Gastroesophageal sphincter (tissue), 4 donors: ENCODE data around the gene PDE11A. TPM values are rescaled to one million over a fixed set of nuclear protein-coding genes. Genes with fewer than 3 reads are reported as not detected.

Experiments used
- ATAC-seq: fragments of 150-250 bp; one replicate; pipeline ENCODE4 v1.9.1; 2016; ENCODE audit warnings: mild to moderate bottlenecking, moderate library complexity
- H3K27ac ChIP-seq, 4 donors: fragments of 200-600 bp; sonication (generic) in 3 of 4; 1 replicate in 3 of 4; 2 replicates in 1 of 4; pipeline ENCODE4 v1.5.1; 2016 to 2019
- H3K27me3 ChIP-seq: fragments of 200-600 bp; sonication (generic); one replicate; pipeline ENCODE4 v1.5.1; 2019
- H3K36me3 ChIP-seq, 2 donors: fragments of 200-600 bp; sonication (generic); one replicate each; pipeline ENCODE4 v1.5.1; 2019; ENCODE audit warnings: control low read depth in 1 of 2
- H3K4me1 ChIP-seq, 3 donors: fragments of 200-600 bp; sonication (generic); 1 replicate in 2 of 3; 2 replicates in 1 of 3; pipeline ENCODE4 v1.5.1; 2016 to 2019; ENCODE audit warnings: control low read depth in 2 of 3
- H3K4me3 ChIP-seq, 2 donors: fragments of 200-600 bp; sonication (generic); one replicate each; pipeline ENCODE4 v1.5.1; 2019; ENCODE audit warnings: mild to moderate bottlenecking in 1 of 2, moderate library complexity in 1 of 2
- H3K9me3 ChIP-seq, 3 donors: fragments of 200-600 bp; sonication (generic); one replicate each; pipeline ENCODE4 v1.5.1; 2017 to 2019; ENCODE audit warnings: control low read depth in 2 of 3
- EP300 ChIP-seq: sonication (generic); formaldehyde crosslinking; IDR thresholded peaks from one replicate; pipeline ENCODE4 v1.6.1; 2017; ENCODE audit warnings: antibody characterized with exemption, mild to moderate bottlenecking
- POLR2A ChIP-seq, 2 donors: fragments of 450-650 bp; IDR thresholded peaks; one replicate each; pipeline ENCODE4 v1.6.1; 2017; ENCODE audit warnings: antibody characterized with exemption in 2 of 2, mild to moderate bottlenecking in 2 of 2, moderate library complexity in 1 of 2
- POLR2AphosphoS5 ChIP-seq: sonication (generic); formaldehyde crosslinking; IDR thresholded peaks from one replicate; pipeline ENCODE4 v1.6.1; 2017; ENCODE audit warnings: antibody characterized with exemption
- WGBS, 2 donors: methylation state at CpG; one replicate each; pipeline ENCODE4 v1.1.5; 2018; ENCODE audit warnings: low coverage in 1 of 2; 5-methylcytosine and 5-hydroxymethylcytosine counted together
- total RNA-seq, 4 donors: library from RNA; depleted of rRNA; stranded (reverse); fragments of >200 nt; gene quantifications; one replicate each; pipeline ENCODE4 v1.1.0, GENCODE V29; 2016
- TF ChIP-seq, protein P1 (sequence below), 4 experiments: fragments of 200-600 bp in 2 of 4; fragments of 450-650 bp in 2 of 4; sonication (generic) in 1 of 4; IDR thresholded peaks; one replicate each; pipeline ENCODE4 v1.5.1; 2017 to 2019; ENCODE audit warnings: antibody characterized with exemption in 4 of 4, mild to moderate bottlenecking in 2 of 4, moderate library complexity in 2 of 4

Gene PDE11A
- total RNA-seq, 4 donors from 2014 or later = 0.13 to 1.9 (median 0.16) TPM; not detected in 1

DNA sequence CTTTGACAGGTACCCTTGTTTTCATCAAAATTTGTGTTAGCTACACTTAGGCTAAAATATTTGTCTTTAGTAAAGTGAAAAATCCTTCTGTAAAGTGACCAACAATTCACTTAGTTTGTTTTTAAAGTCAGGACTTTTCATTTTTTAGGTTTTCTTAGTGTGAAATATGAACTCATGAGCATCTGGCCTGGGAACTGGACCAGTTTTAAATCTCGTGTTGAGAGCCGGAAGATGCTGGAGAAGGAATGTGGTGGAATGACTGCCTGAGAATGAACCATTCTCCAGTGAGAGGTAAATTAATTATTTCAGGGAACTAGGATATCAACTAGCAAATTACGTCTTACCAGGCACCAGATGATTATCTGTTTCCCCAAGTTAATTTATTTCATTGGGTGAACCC lies 374.3 kb downstream of the PDE11A start:
- H3K4me3 ChIP-seq = no peak overlapping the region
- TF ChIP-seq POLR2A (IDR thresholded peaks at IDR 0.05) (no peak), POLR2AphosphoS5 (no peak), EP300 (no peak)
- TF ChIP-seq, protein P1, sequence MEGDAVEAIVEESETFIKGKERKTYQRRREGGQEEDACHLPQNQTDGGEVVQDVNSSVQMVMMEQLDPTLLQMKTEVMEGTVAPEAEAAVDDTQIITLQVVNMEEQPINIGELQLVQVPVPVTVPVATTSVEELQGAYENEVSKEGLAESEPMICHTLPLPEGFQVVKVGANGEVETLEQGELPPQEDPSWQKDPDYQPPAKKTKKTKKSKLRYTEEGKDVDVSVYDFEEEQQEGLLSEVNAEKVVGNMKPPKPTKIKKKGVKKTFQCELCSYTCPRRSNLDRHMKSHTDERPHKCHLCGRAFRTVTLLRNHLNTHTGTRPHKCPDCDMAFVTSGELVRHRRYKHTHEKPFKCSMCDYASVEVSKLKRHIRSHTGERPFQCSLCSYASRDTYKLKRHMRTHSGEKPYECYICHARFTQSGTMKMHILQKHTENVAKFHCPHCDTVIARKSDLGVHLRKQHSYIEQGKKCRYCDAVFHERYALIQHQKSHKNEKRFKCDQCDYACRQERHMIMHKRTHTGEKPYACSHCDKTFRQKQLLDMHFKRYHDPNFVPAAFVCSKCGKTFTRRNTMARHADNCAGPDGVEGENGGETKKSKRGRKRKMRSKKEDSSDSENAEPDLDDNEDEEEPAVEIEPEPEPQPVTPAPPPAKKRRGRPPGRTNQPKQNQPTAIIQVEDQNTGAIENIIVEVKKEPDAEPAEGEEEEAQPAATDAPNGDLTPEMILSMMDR (IDR thresholded peaks at IDR 0.05) = no peak
- H3K27ac ChIP-seq = no peak overlapping the region

DNA sequence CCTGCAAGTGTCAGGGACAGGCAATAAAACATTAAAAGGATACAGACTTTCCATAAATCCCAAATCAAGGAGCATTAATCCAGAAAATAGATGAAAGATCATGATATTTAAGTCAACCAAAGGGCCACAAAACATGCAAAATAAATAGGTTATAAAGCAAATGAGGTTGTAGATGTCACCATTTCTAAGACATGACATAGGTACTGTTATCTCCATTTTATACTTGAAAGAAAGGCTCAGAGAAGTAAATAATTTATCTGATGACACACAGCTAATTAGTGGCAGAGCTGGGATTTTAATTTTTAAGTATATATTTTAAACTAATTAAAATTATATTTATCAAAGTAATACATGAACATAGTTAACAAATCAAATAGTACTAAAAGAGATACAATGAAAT lies 378.2 kb downstream of the PDE11A start:
- TF ChIP-seq POLR2AphosphoS5 = no peak
- TF ChIP-seq EP300 = no peak
- TF ChIP-seq, protein P1 (IDR thresholded peaks at IDR 0.05) = no peak
- no peak for TF ChIP-seq POLR2A (IDR thresholded peaks at IDR 0.05)
- Histone ChIP-seq H3K36me3 (no peaks in the 10 kb centered on the region), H3K9me3 (no peaks in the 10 kb centered on the region), H3K27me3 (no peaks in the 10 kb centered on the region), H3K4me3 (no peak overlapping the region), H3K4me1 (no peaks in the 10 kb centered on the region), H3K27ac (no peak overlapping the region)
- no peak for ATAC-seq

More for the DNA sequence above, 374.3 kb downstream of the PDE11A start:
- 40 to 42% methylated on average over 3 of the region's 3 CpGs for WGBS, 2 donors
- H3K36me3 ChIP-seq = no peaks in the 10 kb centered on the region
- no peaks in the 10 kb centered on the region for H3K4me1 ChIP-seq
- no peaks in the 10 kb centered on the region for H3K9me3 ChIP-seq
- H3K27me3 ChIP-seq = no peaks in the 10 kb centered on the region
- no peak for ATAC-seq

DNA sequence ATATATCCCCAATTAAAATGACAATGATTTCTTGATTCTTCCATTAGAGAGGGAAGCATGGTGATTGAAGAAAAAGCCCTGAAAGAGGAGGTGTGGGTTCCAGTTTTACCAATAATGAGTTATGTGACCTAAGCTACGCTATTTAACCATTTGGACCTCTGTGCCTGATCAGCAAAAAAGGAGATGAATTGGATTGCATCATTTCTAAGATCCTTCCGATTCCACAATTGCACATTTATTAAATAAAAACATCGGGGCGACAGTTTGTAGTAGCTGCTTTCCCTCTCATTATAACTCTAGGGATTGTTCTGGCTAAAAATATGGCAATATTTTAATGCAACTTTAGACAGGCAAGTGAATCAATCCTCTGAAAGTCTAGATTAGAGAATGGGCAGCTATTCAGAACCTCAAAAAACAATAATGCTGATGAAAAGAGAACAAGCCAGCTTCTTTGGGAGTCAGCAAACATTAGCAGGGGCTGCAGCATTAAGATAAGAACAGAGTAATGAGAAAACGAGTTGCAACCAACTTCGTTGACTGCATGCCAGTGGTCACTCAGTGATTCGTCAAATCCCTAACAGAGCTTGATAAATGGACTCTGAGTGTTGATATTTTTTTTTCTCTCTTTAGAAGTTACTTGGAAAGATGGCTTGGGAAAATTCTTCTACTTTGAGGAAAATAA lies 378.8 kb downstream of the PDE11A start:
- no peak for ATAC-seq
- 48 to 72% methylated on average over 6 to 7 of the region's 7 CpGs for WGBS, 2 donors

DNA sequence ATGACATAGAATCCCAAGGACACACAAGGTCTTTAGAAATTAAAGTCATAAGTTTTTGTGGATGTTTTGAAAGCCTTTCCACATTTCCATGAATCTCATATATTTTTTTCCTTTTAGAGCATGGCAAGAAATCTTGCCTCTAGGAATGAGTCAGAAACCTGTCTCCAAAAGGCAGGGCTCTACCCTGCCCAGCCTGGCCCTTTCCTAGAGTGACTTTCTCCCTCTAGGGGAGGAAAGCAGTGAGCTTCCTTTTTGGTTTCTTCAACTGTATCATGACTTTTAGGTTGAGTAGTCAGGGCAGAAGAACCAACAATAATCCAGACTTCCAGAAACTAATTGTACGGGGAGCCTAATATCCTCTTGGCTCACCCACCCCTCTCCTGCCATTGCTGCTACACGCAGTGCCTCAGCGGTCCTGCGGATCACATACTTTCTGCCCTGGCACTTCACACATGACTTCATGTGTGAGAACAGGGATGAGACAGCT lies 379.8 kb downstream of the PDE11A start:
- no peaks in the 10 kb centered on the region for H3K4me1 ChIP-seq
- 71 to 100% methylated on average over 1 to 3 of the region's 4 CpGs for WGBS, 2 donors
- no peak overlapping the region for H3K4me3 ChIP-seq
- no peak for ATAC-seq
- H3K27ac ChIP-seq = no peak overlapping the region
- no peaks in the 10 kb centered on the region for H3K27me3 ChIP-seq
- H3K9me3 ChIP-seq = no peaks in the 10 kb centered on the region
- TF ChIP-seq POLR2A (IDR thresholded peaks at IDR 0.05) (no peak), EP300 (no peak), POLR2AphosphoS5 (no peak)
- TF ChIP-seq, protein P1 (IDR thresholded peaks at IDR 0.05) = no peak
- no peaks in the 10 kb centered on the region for H3K36me3 ChIP-seq

More for the DNA sequence above, 378.8 kb downstream of the PDE11A start:
- H3K9me3 ChIP-seq = no peaks in the 10 kb centered on the region
- H3K4me1 ChIP-seq = no peaks in the 10 kb centered on the region
- no peaks in the 10 kb centered on the region for H3K36me3 ChIP-seq
- no peak overlapping the region for H3K27ac ChIP-seq
- no peaks in the 10 kb centered on the region for H3K27me3 ChIP-seq
- TF ChIP-seq, protein P1 (IDR thresholded peaks at IDR 0.05) = no peak
- TF ChIP-seq POLR2A (IDR thresholded peaks at IDR 0.05) (no peak), EP300 (no peak), POLR2AphosphoS5 (no peak)
- H3K4me3 ChIP-seq = no peak overlapping the region
